ENCODE measurements around the gene CGB7.

- TF ChIP-seq POLR2A (IDR thresholded peaks at IDR 0.05) (no peak), CTCF (IDR thresholded peaks at IDR 0.05) (peak in 1 of 6 experiments; percentile 34)
Observed at GRCh38 chr19:49073514-49074378, 16.2 kb upstream of the CGB7 start.

All from esophagus squamous epithelium (tissue), 4 donors.